Sigmoid colon (tissue), 4 donors: ENCODE data around the gene ABHD17C.

Experiments used
- CTCF ChIP-seq, 4 experiments: fragments of 450-650 bp in 3 of 4; fragments of 200-600 bp in 1 of 4; IDR thresholded peaks; one replicate each; pipeline ENCODE4 v1.5.1; 2016 to 2019; ENCODE audit warnings: antibody characterized with exemption in 4 of 4, mild to moderate bottlenecking in 3 of 4, moderate library complexity in 2 of 4
- EP300 ChIP-seq, 4 donors: sonication (generic); formaldehyde crosslinking; IDR thresholded peaks; one replicate each; pipeline ENCODE4 v1.6.1; 2017; ENCODE audit warnings: antibody characterized with exemption in 4 of 4
- POLR2A ChIP-seq, 2 donors: fragments of 450-650 bp; IDR thresholded peaks; one replicate each; pipeline ENCODE4 v1.6.1; 2016; ENCODE audit warnings: antibody characterized with exemption in 2 of 2, mild to moderate bottlenecking in 2 of 2, moderate library complexity in 2 of 2
- POLR2AphosphoS5 ChIP-seq, 4 donors: sonication (generic); formaldehyde crosslinking; IDR thresholded peaks; one replicate each; pipeline ENCODE4 v1.6.1; 2017; ENCODE audit warnings: antibody characterized with exemption in 4 of 4

GRCh38 chr15:80750575-80750974 lies 55.5 kb downstream of the ABHD17C start:
- TF ChIP-seq CTCF (IDR thresholded peaks at IDR 0.05): no peak
- no peak for TF ChIP-seq EP300 (IDR thresholded peaks at IDR 0.05)
- no peak for TF ChIP-seq POLR2AphosphoS5 (IDR thresholded peaks at IDR 0.05)
- TF ChIP-seq POLR2A (IDR thresholded peaks at IDR 0.05): no peak
